Left lung (tissue), 10 donors: ENCODE data around the gene ABCC1. TPM values are rescaled to one million over a fixed set of nuclear protein-coding genes. Genes with fewer than 3 reads are reported as not detected.
"Not testable (repeated sequence)": the region's sequence is repeated elsewhere in the genome, so short reads cannot be mapped to it uniquely, and the experiment has no call there.

Experiments used
- ATAC-seq: fragments of 200-7000 bp; cut with Tn5 transposase; one replicate; pipeline ENCODE4 v1.9.1; 2020; ENCODE audit warnings: moderate library complexity
- DNase-seq, 4 donors: peaks; one replicate each; pipeline ENCODE4 v3.0.0-alpha.2; 2013 to 2020
- H3K27ac ChIP-seq, 2 donors: fragments of 200-600 bp; sonication (generic) in 1 of 2; one replicate each; pipeline versions ENCODE4 v1.5.0 to v1.8.0; 2020 to 2021
- H3K27me3 ChIP-seq, 2 donors: fragments of 200-600 bp; sonication (generic) in 1 of 2; one replicate each; pipeline versions ENCODE4 v1.5.0 to v1.8.0; 2020 to 2021
- H3K36me3 ChIP-seq, 2 donors: fragments of 200-600 bp; sonication (generic) in 1 of 2; one replicate each; pipeline versions ENCODE4 v1.5.0 to v1.8.0; 2020 to 2021
- H3K4me1 ChIP-seq, 2 donors: fragments of 200-600 bp; one replicate each; pipeline ENCODE4 v1.8.0; 2021
- H3K4me3 ChIP-seq, 2 donors: fragments of 200-600 bp; sonication (generic) in 1 of 2; one replicate each; pipeline versions ENCODE4 v1.5.0 to v1.8.0; 2020 to 2021; ENCODE audit warnings: mild to moderate bottlenecking in 1 of 2
- H3K9me3 ChIP-seq, 2 donors: fragments of 200-600 bp; sonication (generic) in 1 of 2; one replicate each; pipeline versions ENCODE4 v1.5.0 to v1.8.0; 2020 to 2021
- CTCF ChIP-seq, 2 donors: fragments of 200-600 bp; sonication (generic) in 1 of 2; IDR thresholded peaks; one replicate each; pipeline versions ENCODE4 v1.5.0 to v1.8.0; 2021; ENCODE audit warnings: antibody characterized with exemption in 2 of 2
- intact Hi-C, 2 donors: fragments of 100-400 bp; cut with DNase I; formaldehyde crosslinking; loops; one replicate each; pipeline versions ENCODE4 v1.11.2 to v1.14.2; 2022
- polyA plus RNA-seq, 6 donors: library from polyadenylated mRNA; unstranded; fragments of 120-200 nt; gene quantifications; one replicate each; pipeline ENCODE4 v1.2.1, GENCODE V29; 2013; ENCODE audit not compliant: insufficient read length in 6 of 6
- total RNA-seq, 2 donors: library from RNA; stranded (reverse); fragmentation: NEBNext Ultra II Directional; extraction: Animal tissue kit (Norgen Biotek cat#: 25700); gene quantifications; one replicate each; pipeline ENCODE4 v1.2.1, GENCODE V29; 2021
- donor health status: DM: no; HTN: yes; CAD: no.
- donor health status: DM: no; HTN: no; CAD: no.

ABCC1 gene
- total and polyA plus RNA-seq, 8 donors, result 29.3 to 44.6 (median 31.7) TPM

DNA sequence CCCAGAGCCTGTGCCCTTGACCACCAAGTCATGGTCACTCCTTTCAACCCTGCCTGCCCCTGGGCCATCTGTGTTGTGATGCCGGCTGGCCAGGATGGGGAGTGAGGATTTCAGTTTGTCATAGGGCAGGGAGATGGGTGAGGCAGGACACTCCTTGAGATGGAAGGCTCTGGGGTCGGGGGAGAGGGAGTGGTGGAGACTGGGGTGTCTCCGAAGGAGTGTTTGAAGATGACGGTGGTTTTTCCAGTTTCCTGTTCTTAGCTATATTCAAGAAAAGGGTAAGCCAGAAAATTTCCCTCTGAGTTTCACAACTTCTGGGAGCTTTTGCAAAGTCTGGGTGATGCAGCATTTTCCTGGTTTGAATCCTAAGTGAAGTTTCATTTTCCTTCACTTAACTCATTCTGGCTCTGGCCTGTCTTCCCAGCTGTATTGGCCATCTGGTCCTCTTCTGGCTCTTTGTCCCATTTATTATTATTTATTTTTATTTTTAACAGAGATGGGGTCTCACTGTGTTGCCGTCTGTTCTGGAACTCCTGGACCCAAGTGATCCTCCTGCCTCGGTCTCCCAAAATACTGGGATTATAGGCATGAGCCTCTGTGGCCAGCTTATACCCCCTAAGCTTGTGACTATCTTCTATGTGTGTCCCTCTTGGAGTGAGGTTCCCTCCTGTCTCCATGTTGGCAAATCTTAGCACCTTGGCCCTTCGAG is 27.7 kb downstream of the ABCC1 start:
- H3K4me3 ChIP-seq, result no peak overlapping the region
- peaks cover 0 to 16% of the 10 kb centered on the region in 2 donors for H3K36me3 ChIP-seq
- peak; percentile 61 for ATAC-seq
- no peak for TF ChIP-seq CTCF (IDR thresholded peaks at IDR 0.05)
- peaks cover 0 to 40% of the 10 kb centered on the region in 2 donors for H3K9me3 ChIP-seq
- intact Hi-C loops, result no loop called here
- peak in 2 of 4 donors; percentile 50 to 73 for DNase-seq
- no peaks in the 10 kb centered on the region for H3K27me3 ChIP-seq
- H3K4me1 ChIP-seq, result peaks cover 5 to 48% of the 10 kb centered on the region in 2 donors
- peak overlapping the region; percentile 66 to 77 for H3K27ac ChIP-seq

- Histone ChIP-seq H3K4me1 (peaks cover 9 to 45% of the 10 kb centered on the region in 2 donors), H3K4me3 (no peak overlapping the region), H3K27me3 (no peaks in the 10 kb centered on the region), H3K9me3 (peaks cover 0 to 39% of the 10 kb centered on the region in 2 donors), H3K27ac (peak overlapping the region in 1 of 2 donors; percentile 18), H3K36me3 (peaks cover 0 to 16% of the 10 kb centered on the region in 2 donors)
- intact Hi-C loops, result no loop called here
- DNase-seq, result no peak
- ATAC-seq, result peak; percentile 20
- no peak for TF ChIP-seq CTCF (IDR thresholded peaks at IDR 0.05)
Observed at GRCh38 chr16:15979801-15980200, 30.4 kb downstream of the ABCC1 start.

DNA sequence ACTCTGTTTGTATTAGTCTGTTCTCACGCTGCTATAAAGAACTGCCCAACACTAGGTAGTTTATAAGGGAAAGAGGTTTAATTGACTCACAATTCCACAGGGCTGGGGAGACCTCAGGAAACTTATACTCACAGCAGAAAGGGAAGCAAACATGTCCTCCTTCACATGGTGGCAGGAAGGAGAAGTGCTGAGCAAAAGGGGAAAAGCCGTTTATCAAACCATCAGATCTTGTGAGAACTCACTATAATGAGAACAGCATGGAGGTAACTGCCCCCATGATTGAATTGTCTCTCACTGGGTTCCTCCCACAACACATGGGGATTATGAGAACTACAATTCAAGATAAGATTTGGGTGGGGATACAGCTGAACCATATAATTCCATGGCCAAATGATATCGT is 30.9 kb downstream of the ABCC1 start:
- Histone ChIP-seq H3K9me3 (peaks cover 0 to 39% of the 10 kb centered on the region in 2 donors), H3K27ac (peak overlapping the region in 1 of 2 donors; percentile 18), H3K27me3 (no peaks in the 10 kb centered on the region), H3K4me1 (peaks cover 9 to 42% of the 10 kb centered on the region in 2 donors), H3K4me3 (no peak overlapping the region), H3K36me3 (peaks cover 0 to 16% of the 10 kb centered on the region in 2 donors)
- DNase-seq (no peak), ATAC-seq (no peak)
- TF ChIP-seq CTCF (IDR thresholded peaks at IDR 0.05), result no peak
- intact Hi-C loops, result no loop called here

- no peak for TF ChIP-seq CTCF (IDR thresholded peaks at IDR 0.05)
- peaks cover 0 to 39% of the 10 kb centered on the region in 2 donors for H3K9me3 ChIP-seq
- no peak overlapping the region for H3K4me3 ChIP-seq
- peaks cover 8 to 35% of the 10 kb centered on the region in 2 donors for H3K4me1 ChIP-seq
- ATAC-seq (no peak), DNase-seq (no peak)
- H3K27ac ChIP-seq, result no peak overlapping the region
- intact Hi-C loops, result no loop called here
- H3K27me3 ChIP-seq, result no peaks in the 10 kb centered on the region
- peaks cover 0 to 16% of the 10 kb centered on the region in 2 donors for H3K36me3 ChIP-seq
Observed at GRCh38 chr16:15981382-15981781, 32.0 kb downstream of the ABCC1 start.

DNA sequence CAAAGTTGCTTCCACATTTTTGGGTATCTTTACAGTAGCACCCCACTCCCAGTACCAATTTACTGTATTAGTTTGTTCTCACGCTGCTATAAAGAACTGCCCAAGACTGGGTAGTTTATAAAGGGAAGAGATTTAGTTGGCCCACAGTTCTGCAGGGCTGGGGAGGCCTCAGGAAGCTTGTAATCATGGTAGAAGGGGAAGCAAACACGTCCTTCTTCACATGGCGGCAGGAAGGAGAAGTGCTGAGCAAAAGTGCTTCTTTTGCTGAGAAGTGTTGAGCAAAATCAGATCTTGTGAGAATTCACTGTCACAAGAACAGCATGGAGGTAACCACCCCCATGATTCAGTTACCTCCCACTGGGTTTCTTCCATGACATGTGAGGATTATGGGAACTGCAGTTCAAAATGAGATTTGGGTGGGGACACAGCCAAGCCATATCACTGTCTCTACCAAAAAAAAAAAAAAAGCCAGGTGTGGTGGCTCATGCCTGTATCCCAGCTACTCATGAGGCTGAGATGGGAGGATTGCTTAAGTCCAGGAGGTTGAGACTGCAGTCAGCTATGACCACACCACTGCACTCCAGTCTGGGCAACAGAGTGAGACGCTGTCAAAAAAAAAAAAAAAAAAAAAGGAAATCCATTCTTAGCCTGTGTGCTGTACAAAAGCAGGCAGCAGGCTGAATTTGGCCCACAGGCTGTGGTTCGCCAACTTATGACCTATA is 32.9 kb downstream of the ABCC1 start:
- H3K36me3 ChIP-seq, result peaks cover 0 to 15% of the 10 kb centered on the region in 2 donors
- peaks cover 4 to 33% of the 10 kb centered on the region in 2 donors for H3K4me1 ChIP-seq

More for the DNA sequence above, 32.9 kb downstream of the ABCC1 start:
- H3K27me3 ChIP-seq, ATAC-seq, intact Hi-C loops, H3K27ac ChIP-seq, H3K4me3 ChIP-seq, DNase-seq: not testable (repeated sequence)
- H3K9me3 ChIP-seq, result peaks cover 0 to 39% of the 10 kb centered on the region in 2 donors
